ENCODE results near the gene ALDH1L1.

ALDH1L1 gene

GRCh38 chr3:126153695-126154360 is 26.6 kb downstream of the ALDH1L1 start:
- DNase-seq = no peak

- DNase-seq = no peak
These were observed 27.3 kb downstream of the ALDH1L1 start for GRCh38 chr3:126152901-126153694.

GRCh38 chr3:126152458-126152857 is 27.9 kb downstream of the ALDH1L1 start:
- no peak for DNase-seq

GRCh38 chr3:126151562-126152302 is 28.7 kb downstream of the ALDH1L1 start:
- no peak for DNase-seq

- no peak for DNase-seq
These were observed 30.3 kb downstream of the ALDH1L1 start for GRCh38 chr3:126149960-126150515.

GRCh38 chr3:126149256-126149902 is 31.0 kb downstream of the ALDH1L1 start:
- DNase-seq = no peak

GRCh38 chr3:126147932-126148683 is 32.3 kb downstream of the ALDH1L1 start:
- no peak for DNase-seq

GRCh38 chr3:126147147-126147931 is 33.0 kb downstream of the ALDH1L1 start:
- no peak for DNase-seq

GRCh38 chr3:126146525-126147146 is 33.8 kb downstream of the ALDH1L1 start:
- no peak for DNase-seq

- DNase-seq = no peak
These were observed 34.4 kb downstream of the ALDH1L1 start for GRCh38 chr3:126146034-126146433.

- DNase-seq = no peak
These were observed 37.7 kb downstream of the ALDH1L1 start for GRCh38 chr3:126142652-126143051.

GRCh38 chr3:126137490-126138130 is 42.8 kb downstream of the ALDH1L1 start:
- no peak for DNase-seq

GRCh38 chr3:126136428-126137220 is 43.8 kb downstream of the ALDH1L1 start:
- DNase-seq = no peak

- no peak for DNase-seq
These were observed 44.8 kb downstream of the ALDH1L1 start for GRCh38 chr3:126135406-126136076.

- no peak for DNase-seq
These were observed 45.3 kb downstream of the ALDH1L1 start for GRCh38 chr3:126135071-126135405.

GRCh38 chr3:126134219-126134975 is 46.0 kb downstream of the ALDH1L1 start:
- peak; percentile 33 for DNase-seq

- DNase-seq = no peak
These were observed 46.8 kb downstream of the ALDH1L1 start for GRCh38 chr3:126133606-126134005.
